Measurements from ENCODE around the gene CDADC1.
"Not testable (repeated sequence)": the region's sequence is repeated elsewhere in the genome, so short reads cannot be mapped to it uniquely, and the experiment has no call there.

CDADC1 gene

DNA sequence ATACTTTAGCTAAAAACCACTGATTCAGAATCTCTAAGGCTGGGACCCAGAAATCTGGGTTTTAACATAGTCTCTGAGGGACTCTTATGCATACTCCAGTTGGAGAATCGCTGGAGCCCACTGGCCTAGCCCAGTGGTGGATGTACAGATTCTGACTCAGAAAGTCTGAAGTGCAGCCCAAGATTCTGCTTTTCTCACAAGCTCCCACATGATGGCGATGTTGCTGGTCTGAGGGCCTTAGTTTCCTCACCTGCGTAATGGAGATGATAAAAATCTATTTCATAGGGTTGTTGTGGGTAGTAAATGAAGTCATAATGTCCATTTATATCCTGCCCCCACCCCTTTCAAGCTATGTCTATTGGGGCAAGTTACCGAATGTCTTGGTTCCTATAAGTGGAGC lies 7.7 kb upstream of the CDADC1 start:
- no peak for FAIRE-seq

DNA sequence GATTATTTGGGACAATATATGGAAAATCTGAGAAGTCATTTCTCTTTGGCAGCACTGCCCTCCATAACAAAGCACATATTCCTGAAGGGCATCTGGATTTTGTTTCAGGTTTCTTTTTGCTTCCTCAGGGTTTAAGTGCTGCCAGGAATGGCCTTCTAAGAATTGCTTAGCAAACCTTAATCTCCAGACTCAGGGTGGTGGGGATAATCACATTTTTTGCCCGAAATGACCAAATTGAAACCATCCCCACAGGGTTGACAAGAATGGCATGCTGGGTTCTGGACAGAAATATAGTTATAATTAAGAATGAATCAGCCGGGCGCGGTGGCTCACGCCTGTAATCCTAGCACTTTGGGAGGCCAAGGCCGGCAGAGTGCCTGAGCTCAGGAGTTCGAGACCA lies 6.4 kb upstream of the CDADC1 start:
- no peak for FAIRE-seq

DNA sequence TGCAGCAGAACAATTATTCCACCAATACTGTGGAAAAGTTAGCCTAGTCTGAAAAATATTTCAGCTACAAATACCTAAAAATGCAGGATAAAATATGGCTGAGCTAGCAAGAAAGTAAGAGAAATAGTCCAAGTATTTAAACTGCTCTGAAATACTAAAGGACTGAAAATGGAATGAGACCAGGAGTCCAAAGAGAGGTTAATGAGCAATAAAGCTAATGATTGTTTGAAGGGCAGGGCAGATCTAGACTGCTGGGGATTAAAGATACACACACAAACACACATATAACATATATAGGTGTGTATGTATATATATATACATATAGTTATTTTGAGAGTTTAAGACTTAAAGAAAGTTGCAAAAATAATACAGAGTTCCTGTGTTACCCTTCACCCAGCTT lies 2.6 kb upstream of the CDADC1 start:
- no peak for FAIRE-seq

DNA sequence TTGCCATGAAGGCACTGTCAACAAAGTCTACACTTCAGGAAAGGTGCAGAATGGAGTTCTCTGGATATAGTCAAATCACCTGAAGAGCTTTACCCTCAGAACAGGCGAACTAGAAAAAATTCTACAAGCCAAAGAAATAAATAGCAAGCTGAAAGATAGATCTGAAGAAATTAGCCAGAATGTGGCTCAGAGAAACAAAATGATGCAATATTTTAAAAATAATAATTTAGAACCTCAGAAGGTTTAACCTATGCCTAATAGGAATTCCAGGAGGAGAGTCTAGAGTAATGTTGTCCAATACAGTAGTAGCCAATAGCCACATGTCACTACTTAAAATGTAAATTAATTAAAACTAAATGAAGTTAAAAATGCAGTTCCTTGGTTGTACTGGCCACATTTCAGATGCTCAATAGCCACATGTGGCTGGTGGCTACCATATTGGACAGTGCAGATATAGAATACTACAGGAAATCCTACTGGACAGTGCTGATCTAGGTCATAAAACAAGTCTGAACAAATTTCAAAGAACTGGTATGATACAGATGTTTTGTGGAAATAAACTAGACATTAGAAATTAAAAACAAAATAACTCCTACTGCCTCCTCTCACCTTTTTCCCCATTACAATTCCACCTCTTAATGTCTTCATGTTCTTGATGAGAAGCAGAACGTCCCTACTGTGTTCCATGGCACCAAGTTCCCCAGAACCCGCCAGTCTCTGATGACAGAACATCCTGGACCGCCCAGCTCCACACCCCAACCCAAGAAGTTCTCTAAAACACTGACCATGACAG lies 679 bp upstream of the CDADC1 start:
- FAIRE-seq = no peak

DNA sequence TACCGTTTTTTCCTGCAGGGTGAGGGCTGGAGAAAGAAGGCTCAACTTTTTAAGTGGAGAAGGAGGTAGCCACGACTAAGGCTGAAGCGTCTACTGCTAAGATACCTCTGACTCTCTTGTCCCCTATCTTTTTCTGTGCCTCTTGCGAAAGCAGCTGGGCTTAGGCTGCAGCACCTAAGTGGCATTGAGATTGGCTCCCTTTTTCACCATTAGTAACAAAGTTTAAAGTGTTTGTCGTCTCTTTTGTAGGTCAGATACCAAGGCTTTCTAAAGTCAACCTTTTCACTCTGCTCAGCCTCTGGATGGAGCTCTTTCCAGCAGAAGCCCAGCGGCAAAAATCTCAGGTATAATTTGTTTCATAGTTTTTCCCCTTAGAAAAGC lies 887 bp downstream of the CDADC1 start:
- no peak for FAIRE-seq

DNA sequence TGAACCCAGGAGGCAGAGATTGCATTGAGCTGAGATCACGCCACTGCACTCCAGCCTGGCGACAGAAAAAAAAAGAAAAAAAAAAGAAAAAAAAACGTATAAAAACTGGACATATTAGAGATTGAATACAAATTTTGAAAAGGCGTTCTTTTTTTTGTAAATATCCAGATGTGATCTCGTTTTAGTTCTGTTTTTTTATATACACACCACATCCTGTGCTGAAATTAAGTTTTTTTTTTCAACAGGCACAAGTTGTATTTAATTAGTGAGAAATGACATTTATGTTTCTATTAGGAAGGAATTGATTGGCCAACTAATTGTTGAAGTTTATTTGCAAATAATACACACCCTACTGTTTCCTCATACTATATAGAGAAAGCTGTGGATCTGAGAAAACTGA lies 3.6 kb downstream of the CDADC1 start:
- no peak for FAIRE-seq

DNA sequence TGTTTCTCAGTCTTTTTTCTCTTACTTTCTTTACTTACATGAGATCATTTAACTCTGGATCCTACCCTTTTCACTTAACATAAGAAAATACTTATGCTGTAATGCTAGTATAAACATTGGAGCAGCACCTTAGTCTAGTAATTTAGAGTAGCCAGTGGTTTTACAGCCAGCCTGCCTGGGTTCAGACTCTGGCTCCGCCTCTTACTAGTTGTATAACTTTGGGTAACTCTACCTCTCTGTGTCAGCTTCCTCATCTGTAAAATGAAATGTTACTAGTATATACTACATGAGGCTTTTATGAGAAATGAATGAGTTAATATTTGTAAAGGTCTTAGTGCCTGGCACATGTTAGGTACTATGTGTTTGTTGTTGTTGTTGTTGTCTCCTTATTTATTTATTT lies 5.6 kb downstream of the CDADC1 start:
- FAIRE-seq = no peak

DNA sequence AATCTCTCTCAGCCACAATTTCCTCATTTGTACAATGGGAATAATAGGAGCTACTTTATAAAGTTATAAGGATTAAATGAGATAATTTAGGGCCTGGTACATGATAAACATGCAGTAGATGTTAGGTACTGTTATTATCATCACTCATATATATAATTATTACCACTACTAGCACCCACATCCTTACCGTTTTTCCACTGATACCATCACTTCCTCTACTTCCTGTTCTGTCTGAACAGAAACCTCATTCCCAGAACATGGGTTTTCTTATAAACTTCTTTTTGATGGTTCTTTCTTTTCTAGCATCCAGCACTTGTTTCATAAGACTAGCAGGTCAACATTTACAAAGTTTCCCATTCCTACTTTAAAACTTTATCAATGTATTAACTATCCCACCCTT lies 6.3 kb downstream of the CDADC1 start:
- no peak for FAIRE-seq

DNA sequence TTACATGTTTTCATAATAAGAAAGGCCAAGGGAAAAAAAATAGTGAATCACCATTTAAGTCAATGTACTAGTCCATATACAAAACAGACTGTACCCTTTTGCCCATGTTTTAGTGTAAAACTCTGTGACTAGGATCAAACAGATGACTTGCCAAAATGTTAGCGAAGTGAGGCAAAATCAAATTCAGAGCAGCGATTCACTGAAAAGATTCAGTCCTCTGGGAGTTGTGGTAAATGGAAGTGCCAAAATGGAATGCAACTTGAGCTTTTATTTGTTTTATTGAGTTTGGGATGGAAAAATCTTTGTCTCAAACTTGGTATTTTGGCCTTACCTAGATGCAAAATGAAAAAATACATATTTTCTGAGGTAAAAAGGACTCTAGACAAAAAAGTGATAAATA lies 9.1 kb downstream of the CDADC1 start:
- FAIRE-seq = no peak

DNA sequence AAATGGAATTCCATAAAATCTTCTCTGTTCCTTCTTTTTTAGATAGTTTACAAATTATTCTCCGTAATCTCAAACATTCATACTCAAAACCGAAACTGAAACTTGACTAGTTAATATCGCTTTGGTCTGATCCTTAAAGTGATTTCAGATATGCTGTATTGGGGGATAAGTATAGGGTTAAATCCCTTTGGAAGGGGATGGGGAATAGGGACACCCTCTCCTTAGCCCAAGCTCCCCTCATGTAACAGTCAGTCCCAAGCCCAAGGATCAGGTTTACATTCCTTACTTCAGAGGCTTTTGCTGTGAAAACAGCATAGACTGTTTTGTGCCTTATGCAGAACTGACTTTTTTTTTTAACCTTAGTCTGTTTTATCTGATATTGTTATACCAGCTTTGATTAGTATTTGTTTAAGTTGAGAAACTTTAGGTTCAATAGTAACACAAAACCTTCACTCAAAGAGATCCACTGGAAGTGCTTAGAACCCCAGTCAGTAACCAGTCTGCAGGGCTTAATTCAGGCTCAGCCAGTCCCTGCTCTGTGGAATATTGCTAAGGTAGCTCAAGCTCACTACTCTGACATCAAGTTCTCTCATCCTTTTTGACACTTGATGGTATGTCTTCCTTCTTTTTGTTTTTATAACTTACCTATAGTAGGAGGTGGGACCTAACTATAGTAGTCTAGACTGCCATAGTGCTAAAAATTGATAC lies 10.5 kb downstream of the CDADC1 start:
- no peak for FAIRE-seq

DNA sequence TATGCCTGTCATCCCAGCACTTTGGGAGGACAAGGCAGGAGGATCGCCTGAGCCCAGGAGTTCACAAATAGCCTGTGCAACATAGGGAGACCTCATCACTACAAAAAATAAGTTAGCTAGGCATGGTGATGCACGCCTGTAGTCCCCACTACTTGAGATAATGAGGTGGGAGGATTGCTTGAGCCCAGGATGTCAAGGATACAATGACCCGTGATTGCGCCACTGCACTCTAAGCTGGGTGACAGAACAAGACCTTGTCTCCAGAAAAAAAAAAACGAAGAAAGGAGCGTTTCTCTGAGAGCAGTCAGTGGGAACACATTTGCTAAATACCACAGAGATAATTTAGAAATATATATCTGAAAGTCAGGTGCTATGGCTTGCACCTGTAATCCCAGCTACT lies 11.9 kb downstream of the CDADC1 start:
- FAIRE-seq = no peak

DNA sequence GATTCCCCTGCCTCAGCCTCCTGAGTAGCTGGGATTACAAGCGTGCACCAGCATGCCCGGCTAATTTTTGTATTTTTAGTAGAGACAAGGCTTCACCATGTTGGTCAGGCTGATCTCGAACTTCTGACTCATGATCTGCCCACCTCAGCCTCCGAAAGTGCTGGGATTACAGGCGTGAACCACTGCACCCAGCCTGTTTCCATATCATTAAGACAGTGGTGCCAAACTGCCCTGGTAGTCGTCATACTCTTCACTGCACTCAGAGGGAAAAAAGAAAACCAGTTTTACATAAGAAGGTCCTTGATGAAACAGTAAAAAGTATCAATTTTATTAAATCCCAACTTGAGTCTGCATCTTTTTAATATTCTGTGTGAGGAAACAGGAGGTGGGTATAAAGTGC lies 14.9 kb downstream of the CDADC1 start:
- no peak for FAIRE-seq

DNA sequence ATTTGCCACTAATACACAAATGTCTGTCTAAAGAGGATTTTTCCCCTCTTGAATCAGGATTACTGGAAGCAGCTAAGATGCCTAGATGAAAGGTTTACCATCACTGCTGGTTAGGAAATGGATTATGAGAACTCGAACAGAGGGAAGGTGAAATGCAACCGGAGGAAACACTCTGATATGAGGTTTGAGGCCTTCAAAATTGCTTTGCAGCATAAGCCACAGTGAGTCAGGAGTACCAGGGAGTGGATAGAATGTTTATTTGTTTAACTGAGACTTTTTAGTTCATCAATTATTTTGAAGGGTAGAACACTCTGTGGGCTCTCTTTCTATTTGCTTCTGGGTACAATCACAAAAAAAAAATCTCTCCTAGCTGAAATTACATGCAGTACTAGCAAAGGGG lies 18.1 kb downstream of the CDADC1 start:
- FAIRE-seq = no peak

DNA sequence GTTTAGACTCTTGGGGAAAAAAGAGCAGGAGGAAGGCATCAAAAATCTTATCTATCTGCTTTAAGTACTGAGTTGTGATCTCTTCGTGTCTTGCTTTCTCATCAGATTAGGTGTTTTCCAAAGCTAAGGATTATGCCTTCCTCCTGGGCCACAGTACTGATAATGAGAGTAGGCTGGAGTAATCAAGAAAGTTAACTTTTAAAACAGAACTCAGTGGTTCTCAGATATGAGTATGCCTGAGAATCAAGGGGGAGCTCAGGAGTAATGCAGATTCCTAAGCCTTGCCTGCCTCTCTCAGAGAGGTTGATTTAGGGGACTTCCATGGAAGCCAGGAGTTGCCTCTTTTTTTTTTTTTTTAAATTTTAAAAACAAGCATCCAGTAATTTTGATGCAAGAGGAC lies 23.5 kb downstream of the CDADC1 start:
- no peak for FAIRE-seq

DNA sequence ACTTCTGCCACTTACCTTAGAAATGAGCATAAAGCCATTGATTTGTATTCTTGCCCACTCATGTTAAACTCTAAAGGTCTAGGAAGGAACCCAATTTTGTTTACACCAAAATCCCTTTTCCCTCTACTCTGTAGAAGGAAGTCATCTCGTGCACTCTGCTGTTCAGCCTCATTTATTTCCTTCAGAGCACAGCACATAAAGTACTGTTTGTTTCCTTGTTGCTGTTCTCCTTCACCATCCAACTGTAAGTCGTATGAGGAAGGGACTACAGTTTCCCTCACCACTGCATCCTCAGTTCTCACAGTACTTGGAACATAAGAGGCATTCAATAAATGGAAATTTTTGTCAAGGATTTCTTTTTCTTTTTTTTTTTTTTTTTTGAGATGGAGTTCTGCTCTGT lies 24.6 kb downstream of the CDADC1 start:
- FAIRE-seq = no peak

DNA sequence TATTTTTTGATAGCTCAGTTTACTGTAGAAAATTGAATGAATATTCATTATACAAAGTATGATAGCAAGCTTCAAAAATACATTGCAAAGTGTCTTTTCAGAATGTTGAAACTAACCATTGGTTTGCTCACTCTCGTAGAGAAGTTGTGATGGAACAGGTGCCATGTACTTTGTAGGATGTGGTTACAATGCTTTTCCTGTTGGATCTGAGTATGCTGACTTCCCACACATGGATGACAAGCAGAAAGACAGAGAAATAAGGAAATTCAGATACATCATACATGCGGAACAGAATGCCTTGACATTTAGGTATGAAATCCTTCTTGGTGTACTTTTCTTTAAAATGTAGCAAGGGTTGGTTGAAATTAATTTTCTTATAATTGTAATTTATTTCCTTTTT lies 30.5 kb downstream of the CDADC1 start:
- no peak for FAIRE-seq

DNA sequence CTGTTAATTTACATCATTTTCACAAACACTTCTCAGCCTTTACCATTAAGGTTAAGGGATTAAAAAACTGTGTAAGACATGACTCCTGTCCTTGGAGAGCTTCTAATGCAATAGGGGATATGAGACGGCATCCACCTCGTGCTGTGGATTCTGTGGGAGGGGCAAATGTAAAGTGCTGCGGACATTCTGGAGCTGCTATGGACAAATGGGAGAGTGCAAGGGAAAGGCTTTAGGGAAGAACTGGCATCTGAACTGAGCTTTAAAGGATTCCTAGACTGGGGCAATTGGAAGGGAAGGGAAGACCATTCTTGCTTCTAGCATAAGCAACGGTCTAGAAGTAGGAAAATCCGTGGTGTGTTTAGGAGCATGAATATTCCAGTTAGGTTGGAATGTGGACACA lies 31.4 kb downstream of the CDADC1 start:
- no peak for FAIRE-seq

DNA sequence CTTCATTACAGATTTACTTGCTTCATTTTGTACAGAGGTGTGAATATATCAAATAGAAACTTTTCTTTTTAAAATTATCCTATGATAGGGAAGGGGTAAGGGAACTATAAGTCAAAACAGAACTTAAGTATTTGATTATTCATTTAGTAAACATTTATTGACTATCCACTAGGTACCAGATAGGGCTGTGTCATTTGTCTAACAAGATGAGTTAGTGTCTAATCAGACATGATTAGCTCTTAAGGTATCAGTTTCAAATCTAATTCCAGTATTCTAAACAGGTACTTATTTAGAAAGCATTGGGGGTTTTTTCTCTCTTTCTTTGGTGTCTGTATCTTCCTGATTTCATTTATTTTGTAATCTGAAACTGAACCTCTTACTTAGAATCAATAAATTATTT lies 32.2 kb downstream of the CDADC1 start:
- FAIRE-seq = no peak

DNA sequence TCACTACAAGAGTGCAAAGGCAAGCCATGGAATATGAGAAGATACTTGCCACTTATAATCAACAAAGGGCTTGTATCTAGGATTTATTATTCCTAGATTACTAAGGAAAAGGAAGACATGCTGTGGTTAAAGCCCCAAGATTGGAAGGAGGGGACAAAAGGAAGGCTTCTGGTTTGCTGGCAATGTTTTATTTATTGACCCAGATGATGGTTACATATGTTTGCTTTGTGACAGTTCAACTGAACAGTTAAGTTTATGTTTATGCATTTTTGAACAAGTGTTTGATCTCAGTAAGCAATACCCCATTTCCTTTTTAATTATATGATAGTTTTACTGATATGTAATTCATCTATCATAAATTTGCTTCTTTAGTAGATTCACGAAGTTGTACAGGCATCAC lies 40.3 kb downstream of the CDADC1 start:
- FAIRE-seq = no peak

DNA sequence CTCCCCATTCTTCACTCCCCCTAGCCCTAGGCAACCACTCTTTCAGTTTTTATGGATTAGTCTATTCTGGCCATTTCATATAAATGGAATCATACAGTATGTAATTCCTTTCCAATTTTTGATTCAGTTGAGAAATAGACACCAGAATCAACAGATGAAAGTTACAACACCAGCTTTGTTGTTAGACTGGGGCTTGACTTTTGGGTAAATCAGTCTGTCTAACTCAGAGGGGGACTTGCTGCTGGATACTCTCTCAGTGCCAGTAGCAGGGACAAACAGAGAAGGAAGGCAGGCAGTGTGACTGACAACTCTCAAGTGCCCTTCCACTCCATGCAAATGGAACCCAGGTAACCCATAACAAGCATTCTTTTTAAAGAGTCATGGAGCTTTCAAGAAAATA lies 40.7 kb downstream of the CDADC1 start:
- no peak for FAIRE-seq

DNA sequence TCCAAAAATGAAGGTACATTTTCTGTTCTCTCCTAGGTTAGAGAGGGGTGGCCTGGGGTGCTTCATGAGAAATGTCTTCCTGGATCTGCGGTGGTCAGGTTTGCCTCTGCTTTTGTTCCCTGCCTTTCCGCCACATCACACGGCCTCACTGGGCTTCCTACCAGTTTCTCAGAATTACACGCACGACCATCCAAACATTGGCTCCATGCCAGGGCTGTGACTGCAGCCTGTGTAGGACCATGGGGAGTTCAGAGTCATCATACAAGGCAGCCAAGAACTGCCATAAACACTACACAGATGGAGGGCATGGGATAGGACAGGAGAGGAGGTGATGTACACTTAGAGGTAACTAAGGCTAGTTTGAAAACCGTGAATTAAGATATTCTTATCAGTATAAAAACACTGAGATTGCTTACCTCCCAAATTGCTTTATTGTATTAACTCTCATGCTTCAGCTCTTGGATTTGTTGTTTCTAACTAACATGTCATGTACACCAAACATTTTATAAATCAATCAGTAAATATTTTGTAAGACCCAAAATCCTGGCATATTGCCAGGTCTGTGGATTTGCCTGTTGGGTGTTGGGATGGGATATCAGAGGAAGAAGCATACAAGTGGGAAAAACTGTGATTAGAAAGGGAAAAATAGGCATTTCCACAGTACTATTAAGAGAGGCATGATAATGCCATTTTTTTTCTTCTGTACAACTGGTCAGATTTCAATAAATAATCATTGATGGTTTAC lies 45.2 kb downstream of the CDADC1 start:
- FAIRE-seq = no peak

DNA sequence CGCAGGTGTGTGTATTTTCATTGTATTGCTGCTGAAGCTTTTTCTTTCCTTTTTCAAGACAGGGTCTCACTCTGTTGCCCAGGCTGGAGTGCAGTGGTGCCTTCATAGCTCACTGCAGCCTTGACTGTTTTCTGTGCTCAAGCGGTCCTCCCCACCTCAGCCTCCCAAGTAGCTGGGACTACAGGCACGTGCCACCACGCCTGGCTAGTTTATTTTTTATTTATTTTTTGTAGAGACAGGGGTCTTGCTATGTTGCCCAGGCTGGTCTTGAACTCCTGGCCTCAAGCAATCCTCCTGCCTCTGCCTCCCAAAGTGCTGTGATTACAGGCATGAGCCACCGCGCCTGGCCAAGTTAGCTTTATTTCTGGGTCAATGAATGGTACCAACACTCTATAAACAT lies 47.0 kb downstream of the CDADC1 start:
- not testable (repeated sequence) for FAIRE-seq

DNA sequence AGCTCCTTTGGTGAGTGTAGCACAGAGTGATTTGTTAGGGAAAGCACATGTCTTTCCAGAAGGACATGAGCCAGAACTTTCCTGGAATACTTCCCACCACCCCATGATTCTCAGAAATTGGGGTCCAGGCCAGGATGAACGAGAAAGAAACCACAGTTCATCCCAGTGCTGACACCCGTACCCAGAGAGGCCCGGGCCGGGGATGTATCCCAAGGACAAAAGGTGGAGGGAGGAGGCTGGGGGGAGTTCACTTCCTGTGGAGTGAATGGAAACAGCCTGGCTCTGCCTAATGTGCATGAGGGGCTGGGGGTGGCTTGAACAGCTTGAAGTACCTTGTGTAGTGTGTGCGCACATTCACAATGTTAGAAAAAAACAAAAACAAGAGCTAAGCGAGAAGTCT lies 47.5 kb downstream of the CDADC1 start:
- no peak for FAIRE-seq

DNA sequence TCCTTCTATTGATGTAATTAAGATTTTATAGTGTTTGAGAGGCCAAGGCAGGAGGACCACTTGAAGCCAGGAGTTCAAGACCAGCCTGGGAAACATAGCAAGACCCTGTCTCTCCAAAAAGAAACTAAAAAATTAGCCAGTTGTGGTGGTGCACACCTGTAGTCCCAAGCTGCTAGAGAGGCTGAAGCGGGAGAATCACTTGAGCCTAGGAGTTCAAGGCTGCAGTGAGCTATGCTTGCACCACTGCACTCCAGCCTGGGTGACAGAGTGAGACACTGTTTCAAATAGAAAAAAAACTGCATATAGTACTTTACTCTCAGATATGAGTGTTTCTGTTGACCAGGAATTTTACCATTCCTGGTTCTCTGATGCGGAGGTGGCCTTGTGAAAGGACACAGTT lies 48.9 kb downstream of the CDADC1 start:
- no peak for FAIRE-seq
